CD14-positive monocyte (primary cell): ENCODE data around the gene HOXA1. TPM values are rescaled to one million over a fixed set of nuclear protein-coding genes. Genes with fewer than 3 reads are reported as not detected.

ENCODE experiments used
- DNase-seq, 3 donors: peaks; one replicate each; pipeline ENCODE4 v3.0.0-alpha.2; 2011 to 2022
- H2AFZ ChIP-seq: 2 replicates; pipeline ENCODE4 v1.6.0; 2012; ENCODE audit warnings: mild to moderate bottlenecking, low read depth, low read length, inconsistent platforms; ENCODE audit not compliant: insufficient read depth, poor library complexity, severe bottlenecking
- H3K27ac ChIP-seq, 2 donors: 1 replicate in 1 of 2; 2 replicates in 1 of 2; pipeline ENCODE4 v1.5.1; 2012 to 2013; ENCODE audit warnings: low read length in 2 of 2, control low read depth in 1 of 2, inconsistent platforms in 1 of 2, low read depth in 1 of 2, mild to moderate bottlenecking in 1 of 2
- H3K27me3 ChIP-seq, 2 donors: one replicate each; pipeline versions ENCODE4 v1.6.0 to v1.6.1; 2011 to 2013; ENCODE audit warnings: low read length in 2 of 2; ENCODE audit not compliant: control insufficient read depth in 2 of 2, insufficient read depth in 2 of 2
- H3K36me3 ChIP-seq, 2 donors: replicated peaks in 1 of 2; 1 replicate in 1 of 2; 2 replicates in 1 of 2; pipeline versions ENCODE4 v1.5.1 to v1.6.1; 2012 to 2013; ENCODE audit warnings: low read length in 2 of 2, control low read depth in 1 of 2, inconsistent platforms in 1 of 2, mild to moderate bottlenecking in 1 of 2; ENCODE audit not compliant: insufficient read depth in 2 of 2, control insufficient read depth in 1 of 2
- H3K4me1 ChIP-seq, 2 donors: 1 replicate in 1 of 2; 2 replicates in 1 of 2; pipeline versions ENCODE4 v1.5.1 to v1.6.1; 2012 to 2013; ENCODE audit warnings: low read length in 2 of 2, control low read depth in 1 of 2, inconsistent platforms in 1 of 2, mild to moderate bottlenecking in 1 of 2, moderate library complexity in 1 of 2; ENCODE audit not compliant: insufficient read depth in 2 of 2, control insufficient read depth in 1 of 2
- H3K4me2 ChIP-seq: replicated peaks from 2 replicates; pipeline ENCODE3; 2012; ENCODE audit warnings: low read length, moderate library complexity, mild to moderate bottlenecking; ENCODE audit not compliant: poor library complexity, severe bottlenecking; ENCODE audit errors: extremely low read depth
- H3K4me3 ChIP-seq, 3 experiments: fragments of 200-600 bp in 1 of 3; sonication (generic) in 1 of 3; replicated peaks in 1 of 3; 1 replicate in 2 of 3; 2 replicates in 1 of 3; pipeline ENCODE4 v1.5.1; 2011 to 2013; ENCODE audit warnings: low read length in 3 of 3, mild to moderate bottlenecking in 3 of 3, control low read depth in 2 of 3, low read depth in 2 of 3, inconsistent platforms in 1 of 3, moderate library complexity in 1 of 3
- H3K79me2 ChIP-seq: 2 replicates; pipeline ENCODE4 v1.6.0; 2012; ENCODE audit warnings: mild to moderate bottlenecking, control low read depth, inconsistent platforms, low read length, moderate library complexity; ENCODE audit not compliant: insufficient read depth
- H3K9ac ChIP-seq: 2 replicates; pipeline ENCODE4 v1.6.0; 2017; ENCODE audit warnings: low read length, mild to moderate bottlenecking; ENCODE audit not compliant: insufficient read depth, poor library complexity, severe bottlenecking
- H3K9me3 ChIP-seq, 2 donors: replicated peaks in 1 of 2; 1 replicate in 1 of 2; 2 replicates in 1 of 2; pipeline versions ENCODE4 v1.5.1 to v1.6.1; 2012 to 2013; ENCODE audit warnings: low read length in 2 of 2, control low read depth in 1 of 2; ENCODE audit not compliant: control insufficient read depth in 1 of 2, insufficient read depth in 1 of 2
- H4K20me1 ChIP-seq: 2 replicates; pipeline ENCODE4 v1.6.0; 2012; ENCODE audit warnings: mild to moderate bottlenecking, low read length, control low read depth, moderate library complexity; ENCODE audit not compliant: insufficient read depth
- H3K27ac Mint-ChIP-seq, 7 donors: one replicate each; pipeline ENCODE4 v1.8.0; 2020; ENCODE audit warnings: mild to moderate bottlenecking in 7 of 7, mixed read lengths in 7 of 7, moderate library complexity in 6 of 7, inconsistent platforms in 2 of 7
- H3K27me3 Mint-ChIP-seq, 3 donors: one replicate each; pipeline ENCODE4 v1.8.0; 2021 to 2022; ENCODE audit warnings: low read depth in 3 of 3, mild to moderate bottlenecking in 3 of 3, mixed read lengths in 3 of 3, moderate library complexity in 3 of 3, inconsistent platforms in 1 of 3
- H3K36me3 Mint-ChIP-seq, 2 donors: one replicate each; pipeline ENCODE4 v1.8.0; 2020; ENCODE audit warnings: mixed read lengths in 2 of 2, inconsistent platforms in 1 of 2, mild to moderate bottlenecking in 1 of 2
- H3K4me1 Mint-ChIP-seq: one replicate; pipeline ENCODE4 v1.8.0; 2020; ENCODE audit warnings: mild to moderate bottlenecking, mixed read lengths
- H3K4me3 Mint-ChIP-seq, 2 donors: one replicate each; pipeline ENCODE4 v1.8.0; 2020; ENCODE audit warnings: mild to moderate bottlenecking in 2 of 2, mixed read lengths in 2 of 2, moderate library complexity in 1 of 2
- H3K9me3 Mint-ChIP-seq, 7 donors: one replicate each; pipeline ENCODE4 v1.8.0; 2020 to 2022; ENCODE audit warnings: mixed read lengths in 7 of 7, mild to moderate bottlenecking in 6 of 7, moderate library complexity in 6 of 7, inconsistent platforms in 2 of 7
- CTCF ChIP-seq: fragments of 200-600 bp; IDR thresholded peaks from one replicate; pipeline ENCODE4 v1.8.0; 2022; ENCODE audit warnings: antibody characterized with exemption, mild to moderate bottlenecking
- WGBS: methylation state at CpG from one replicate; pipeline ENCODE4 v1.1.5; 2013; ENCODE audit warnings: missing lambda C conversion rate; ENCODE audit not compliant: insufficient coverage; 5-methylcytosine and 5-hydroxymethylcytosine counted together
- intact Hi-C, 2 donors: fragments of 100-400 bp; cut with micrococcal nuclease; formaldehyde crosslinking; loops; one replicate each; pipeline versions ENCODE4 v1.15.0 to v1.15.1; 2023
- polyA plus RNA-seq, 3 donors: library from polyadenylated mRNA; depleted of rRNA in 1 of 3; unstranded in 2 of 3; stranded (reverse) in 1 of 3; fragments of 300-500 nt in 2 of 3; fragments of >200 nt in 1 of 3; fragmentation: Illumina TruSeq in 2 of 3; gene quantifications; 1 replicate in 2 of 3; 2 replicates in 1 of 3; pipeline ENCODE4 v1.2.3, GENCODE V29; 2012 to 2021

HOXA1 gene
- polyA plus RNA-seq, 3 donors: 0.11 to 0.37 TPM; not detected in 1

GRCh38 chr7:27118580-27118979, 22.8 kb upstream of the HOXA1 start:
- Histone ChIP-seq H3K79me2 (no peaks in the 10 kb centered on the region), H3K27ac (no peak overlapping the region), H2AFZ (no peak overlapping the region), H3K4me2 (no peak overlapping the region), H3K27me3 (no peaks in the 10 kb centered on the region), H3K4me1 (no peaks in the 10 kb centered on the region), H3K4me3 (no peak overlapping the region), H4K20me1 (no peaks in the 10 kb centered on the region), H3K36me3 (no peaks in the 10 kb centered on the region), H3K9me3 (no peaks in the 10 kb centered on the region), H3K9ac (no peak overlapping the region)
- H3K9me3 Mint-ChIP-seq: peaks cover 0 to 6% (median 0%) of the 10 kb centered on the region in 7 donors
- H3K27me3 Mint-ChIP-seq: peaks cover 2 to 5% (median 2%) of the 10 kb centered on the region in 3 donors
- TF ChIP-seq CTCF: no peak
- peaks cover 8% of the 10 kb centered on the region for H3K4me1 Mint-ChIP-seq
- no peak overlapping the region for H3K4me3 Mint-ChIP-seq
- H3K27ac Mint-ChIP-seq: no peak overlapping the region
- WGBS: 94% methylated on average over 2 of the region's 3 CpGs
- no peaks in the 10 kb centered on the region for H3K36me3 Mint-ChIP-seq
- intact Hi-C loops: no loop called here
- DNase-seq: no peak

GRCh38 chr7:27117887-27118491, 22.2 kb upstream of the HOXA1 start:
- no peak for DNase-seq
- Histone ChIP-seq H3K36me3 (no peaks in the 10 kb centered on the region), H3K9ac (no peak overlapping the region), H3K27me3 (no peaks in the 10 kb centered on the region), H3K27ac (no peak overlapping the region), H3K9me3 (no peaks in the 10 kb centered on the region), H3K4me1 (no peaks in the 10 kb centered on the region), H3K4me2 (no peak overlapping the region), H4K20me1 (no peaks in the 10 kb centered on the region), H3K4me3 (no peak overlapping the region), H3K79me2 (no peaks in the 10 kb centered on the region), H2AFZ (no peak overlapping the region)
- H3K27me3 Mint-ChIP-seq: peaks cover 2 to 5% (median 3%) of the 10 kb centered on the region in 3 donors
- H3K4me3 Mint-ChIP-seq: no peak overlapping the region
- intact Hi-C loops: no loop called here
- TF ChIP-seq CTCF: no peak
- no peak overlapping the region for H3K27ac Mint-ChIP-seq
- WGBS: 89% methylated on average over 14 of the region's 19 CpGs
- H3K4me1 Mint-ChIP-seq: peaks cover 5% of the 10 kb centered on the region
- peaks cover 0 to 6% (median 0%) of the 10 kb centered on the region in 7 donors for H3K9me3 Mint-ChIP-seq
- H3K36me3 Mint-ChIP-seq: no peaks in the 10 kb centered on the region
